Activated naive CD4-positive, alpha-beta T cell treated with anti-CD3 and anti-CD28 coated beads, Interleukin-2, amount 50 U/mL, for 24 hours (primary cell): ENCODE data around the gene FARS2.

Source experiments
- H3K27ac Mint-ChIP-seq: one replicate; pipeline ENCODE4 v1.8.0; 2021; ENCODE audit warnings: mild to moderate bottlenecking, mixed read lengths
- H3K27me3 Mint-ChIP-seq: one replicate; pipeline ENCODE4 v1.8.0; 2021; ENCODE audit warnings: mixed read lengths
- H3K36me3 Mint-ChIP-seq: one replicate; pipeline ENCODE4 v1.8.0; 2021; ENCODE audit warnings: mixed read lengths
- H3K4me1 Mint-ChIP-seq: one replicate; pipeline ENCODE4 v1.8.0; 2021; ENCODE audit warnings: mixed read lengths
- H3K4me3 Mint-ChIP-seq: one replicate; pipeline ENCODE4 v1.8.0; 2021; ENCODE audit warnings: mild to moderate bottlenecking, mixed read lengths
- H3K9me3 Mint-ChIP-seq: one replicate; pipeline ENCODE4 v1.8.0; 2021; ENCODE audit warnings: mixed read lengths

The FARS2 gene

DNA sequence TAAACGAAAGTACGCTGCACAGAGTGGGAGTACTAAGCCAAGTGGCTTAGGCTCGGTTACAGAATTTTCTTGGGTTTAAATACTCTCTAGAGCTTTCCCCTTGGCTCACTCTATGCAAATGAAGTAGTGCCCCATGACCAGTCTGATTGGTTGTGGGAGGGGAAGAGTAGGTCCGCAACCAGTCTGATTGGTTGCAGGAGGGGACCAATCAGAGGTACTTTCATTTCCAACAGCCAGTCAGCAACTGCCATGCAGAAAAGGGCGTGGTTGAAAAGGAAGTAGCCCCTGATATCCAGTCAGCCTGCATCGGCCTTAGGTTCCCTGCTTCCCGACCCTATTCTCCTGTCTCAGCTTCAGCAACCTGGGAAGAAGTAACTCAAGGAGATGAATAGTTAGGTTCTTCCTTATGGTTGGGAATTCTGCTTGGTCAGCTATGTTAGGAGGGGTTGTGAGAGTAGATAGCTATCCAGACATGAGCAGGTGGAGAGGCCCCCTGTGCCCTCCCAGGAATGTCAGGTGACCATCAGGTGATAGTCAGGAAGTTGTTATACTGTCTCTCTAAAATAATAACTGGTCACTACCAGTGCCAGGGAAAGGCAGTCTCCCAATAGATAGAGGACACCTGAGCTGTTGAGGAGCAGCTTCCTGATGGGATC lies 57.4 kb downstream of the FARS2 start:
- H3K4me1 Mint-ChIP-seq = peaks cover 41% of the 10 kb centered on the region
- no peaks in the 10 kb centered on the region for H3K27me3 Mint-ChIP-seq
- H3K27ac Mint-ChIP-seq = no peak overlapping the region
- no peak overlapping the region for H3K4me3 Mint-ChIP-seq
- H3K36me3 Mint-ChIP-seq = peaks cover 7% of the 10 kb centered on the region
- H3K9me3 Mint-ChIP-seq = no peaks in the 10 kb centered on the region

DNA sequence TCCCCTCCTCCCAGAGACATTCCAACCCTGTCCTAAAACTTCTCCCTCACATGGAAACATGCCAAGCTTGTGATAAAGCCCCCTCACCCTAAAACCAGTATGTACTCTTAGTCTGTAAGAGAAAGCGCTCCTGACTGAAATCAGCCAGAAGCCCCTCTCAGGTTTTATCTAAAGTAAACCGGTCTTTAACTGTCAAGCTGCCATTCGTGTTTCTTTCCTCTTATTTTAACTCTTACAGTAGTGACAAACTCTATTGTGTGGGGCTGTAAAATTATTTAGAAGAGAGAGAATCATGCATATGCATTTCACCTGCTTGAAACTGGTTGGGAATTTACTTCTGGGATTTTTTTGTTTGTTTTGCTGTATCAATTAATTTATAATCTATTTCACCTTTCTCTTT lies 62.7 kb downstream of the FARS2 start:
- Mint-ChIP-seq H3K36me3 (peaks cover 10% of the 10 kb centered on the region), H3K27ac (no peak overlapping the region), H3K9me3 (no peaks in the 10 kb centered on the region), H3K27me3 (no peaks in the 10 kb centered on the region), H3K4me1 (peaks cover 9% of the 10 kb centered on the region), H3K4me3 (no peak overlapping the region)

- H3K4me3 Mint-ChIP-seq = no peak overlapping the region
- peaks cover 9% of the 10 kb centered on the region for H3K36me3 Mint-ChIP-seq
- H3K4me1 Mint-ChIP-seq = peaks cover 5% of the 10 kb centered on the region
- H3K27me3 Mint-ChIP-seq = no peaks in the 10 kb centered on the region
- no peak overlapping the region for H3K27ac Mint-ChIP-seq
- no peaks in the 10 kb centered on the region for H3K9me3 Mint-ChIP-seq
Measured at GRCh38 chr6:5325173-5325572, 63.9 kb downstream of the FARS2 start.

GRCh38 chr6:5326022-5326641 lies 64.8 kb downstream of the FARS2 start:
- peaks cover 9% of the 10 kb centered on the region for H3K36me3 Mint-ChIP-seq
- no peak overlapping the region for H3K4me3 Mint-ChIP-seq
- H3K27me3 Mint-ChIP-seq = no peaks in the 10 kb centered on the region
- no peaks in the 10 kb centered on the region for H3K9me3 Mint-ChIP-seq
- H3K4me1 Mint-ChIP-seq = peaks cover 4% of the 10 kb centered on the region
- no peak overlapping the region for H3K27ac Mint-ChIP-seq

DNA sequence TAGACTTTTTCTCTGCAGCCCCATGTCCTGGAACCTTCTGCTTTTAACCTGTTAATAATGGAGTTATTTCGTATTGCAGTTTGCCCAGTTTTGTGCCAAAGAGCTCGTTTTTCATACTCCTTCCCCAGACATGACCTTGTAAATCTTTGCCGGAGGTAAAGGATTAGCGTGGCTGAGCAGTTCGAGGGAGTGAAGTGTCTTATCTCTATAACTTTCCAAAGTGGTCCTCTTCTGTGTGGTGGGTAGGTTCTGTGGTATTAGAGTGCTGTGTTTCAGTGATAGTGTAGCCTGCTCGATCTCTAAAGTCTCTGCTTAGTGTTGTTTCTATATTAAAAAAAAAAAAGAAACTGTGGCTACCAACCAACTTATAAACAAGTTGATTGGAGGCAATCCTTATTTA lies 67.5 kb downstream of the FARS2 start:
- no peak overlapping the region for H3K4me3 Mint-ChIP-seq
- no peak overlapping the region for H3K27ac Mint-ChIP-seq
- no peaks in the 10 kb centered on the region for H3K27me3 Mint-ChIP-seq
- H3K36me3 Mint-ChIP-seq = peaks cover 9% of the 10 kb centered on the region
- peaks cover 15% of the 10 kb centered on the region for H3K4me1 Mint-ChIP-seq
- no peaks in the 10 kb centered on the region for H3K9me3 Mint-ChIP-seq

DNA sequence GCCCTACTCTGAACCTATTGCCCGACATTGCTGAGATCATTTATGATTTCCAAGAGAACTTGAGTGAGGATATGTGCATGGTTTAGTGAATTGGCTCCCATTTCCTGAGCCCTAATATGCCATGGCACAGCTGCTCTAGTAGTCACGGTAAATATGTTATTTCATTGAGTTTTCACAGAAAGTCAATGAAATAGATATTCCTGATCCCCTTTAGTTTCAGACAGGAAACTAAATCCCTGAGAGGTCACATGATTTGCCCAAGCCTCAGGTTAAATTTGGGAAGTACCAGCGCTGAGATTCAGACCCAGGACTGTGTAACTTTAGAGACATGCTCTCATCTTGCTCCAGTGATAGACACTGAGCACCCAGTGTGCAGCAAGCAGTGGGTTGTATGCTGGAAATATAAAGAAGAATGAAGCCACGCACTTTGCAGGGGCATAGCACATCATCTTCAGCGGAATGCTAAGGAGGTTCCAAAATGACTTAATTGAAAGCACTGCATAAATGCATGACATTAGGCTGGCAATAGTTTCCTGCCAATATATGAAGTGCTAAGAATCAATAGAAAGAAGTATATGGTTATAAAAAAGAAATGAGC lies 70.6 kb downstream of the FARS2 start:
- no peaks in the 10 kb centered on the region for H3K9me3 Mint-ChIP-seq
- no peaks in the 10 kb centered on the region for H3K27me3 Mint-ChIP-seq
- peaks cover 4% of the 10 kb centered on the region for H3K36me3 Mint-ChIP-seq
- no peak overlapping the region for H3K4me3 Mint-ChIP-seq
- no peak overlapping the region for H3K27ac Mint-ChIP-seq
- H3K4me1 Mint-ChIP-seq = peaks cover 35% of the 10 kb centered on the region

DNA sequence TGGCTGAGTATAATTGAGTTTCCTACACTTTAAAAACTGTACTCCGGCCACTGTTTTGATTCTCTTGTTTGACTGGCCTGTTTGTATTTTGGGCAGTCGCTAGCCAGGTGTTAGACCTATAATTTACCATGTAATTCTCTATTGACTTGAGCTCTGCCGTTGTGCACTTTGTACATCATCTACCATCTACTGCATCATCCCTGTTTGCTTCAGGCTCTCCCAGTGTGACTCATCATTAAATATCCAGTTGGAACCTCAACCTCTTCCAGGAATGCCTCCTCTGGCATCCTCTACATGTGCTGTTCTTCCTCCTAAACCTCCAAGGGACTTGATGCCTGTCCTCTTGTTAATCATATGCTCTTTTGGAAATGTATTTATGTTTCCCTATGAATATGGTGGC lies 72.3 kb downstream of the FARS2 start:
- peaks cover 2% of the 10 kb centered on the region for H3K36me3 Mint-ChIP-seq
- peaks cover 49% of the 10 kb centered on the region for H3K4me1 Mint-ChIP-seq
- no peak overlapping the region for H3K27ac Mint-ChIP-seq
- no peak overlapping the region for H3K4me3 Mint-ChIP-seq
- no peaks in the 10 kb centered on the region for H3K9me3 Mint-ChIP-seq
- H3K27me3 Mint-ChIP-seq = no peaks in the 10 kb centered on the region

DNA sequence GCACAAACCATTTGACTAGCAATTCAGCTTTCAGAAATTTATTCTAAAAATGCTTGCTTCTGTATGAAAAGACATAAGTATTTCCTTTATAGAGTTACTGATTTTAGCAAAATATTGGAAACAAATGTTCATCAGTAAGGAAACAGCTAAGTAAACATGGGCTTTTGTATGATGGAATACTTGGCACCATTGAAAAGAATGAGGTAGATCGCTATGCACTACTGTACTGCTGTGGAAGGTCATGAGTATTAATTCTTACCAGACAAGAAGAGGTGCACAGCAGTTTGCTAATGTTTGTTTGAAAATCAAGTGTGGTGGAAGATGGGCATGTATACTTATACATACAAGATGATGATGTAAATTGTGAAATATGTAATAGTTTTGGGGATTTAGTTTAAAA lies 73.0 kb downstream of the FARS2 start:
- Mint-ChIP-seq H3K9me3 (no peaks in the 10 kb centered on the region), H3K27ac (no peak overlapping the region), H3K4me1 (peaks cover 50% of the 10 kb centered on the region), H3K4me3 (no peak overlapping the region), H3K36me3 (peaks cover 2% of the 10 kb centered on the region), H3K27me3 (no peaks in the 10 kb centered on the region)

DNA sequence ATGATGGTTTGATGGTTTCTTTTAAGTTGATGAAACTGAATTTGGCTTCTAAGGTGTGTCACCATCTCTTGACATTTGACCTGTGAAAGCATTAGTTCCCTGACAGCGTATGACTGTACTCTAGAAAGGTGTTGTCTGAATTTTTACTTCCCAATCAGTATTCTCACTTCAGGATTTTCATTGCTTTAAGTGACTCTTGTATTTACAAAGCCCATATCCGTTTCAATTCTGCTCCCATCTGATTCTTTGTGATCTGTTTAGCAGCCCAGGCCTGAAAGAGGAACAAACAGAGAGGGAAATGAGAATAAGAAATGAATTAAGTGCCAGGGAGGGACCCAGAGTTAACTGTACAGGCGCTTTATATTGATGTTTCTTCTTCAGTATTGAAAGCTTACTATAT lies 73.7 kb downstream of the FARS2 start:
- H3K4me3 Mint-ChIP-seq = no peak overlapping the region
- H3K9me3 Mint-ChIP-seq = no peaks in the 10 kb centered on the region
- H3K36me3 Mint-ChIP-seq = peaks cover 2% of the 10 kb centered on the region
- no peak overlapping the region for H3K27ac Mint-ChIP-seq
- H3K4me1 Mint-ChIP-seq = peaks cover 50% of the 10 kb centered on the region
- H3K27me3 Mint-ChIP-seq = no peaks in the 10 kb centered on the region

GRCh38 chr6:5337573-5337972 lies 76.3 kb downstream of the FARS2 start:
- Mint-ChIP-seq H3K27me3 (no peaks in the 10 kb centered on the region), H3K36me3 (peaks cover 2% of the 10 kb centered on the region), H3K9me3 (no peaks in the 10 kb centered on the region), H3K4me1 (peaks cover 41% of the 10 kb centered on the region), H3K27ac (no peak overlapping the region), H3K4me3 (no peak overlapping the region)

GRCh38 chr6:5338177-5338960 lies 77.1 kb downstream of the FARS2 start:
- Mint-ChIP-seq H3K27ac (no peak overlapping the region), H3K4me1 (peaks cover 42% of the 10 kb centered on the region), H3K27me3 (no peaks in the 10 kb centered on the region), H3K36me3 (peaks cover 2% of the 10 kb centered on the region), H3K4me3 (no peak overlapping the region), H3K9me3 (no peaks in the 10 kb centered on the region)

DNA sequence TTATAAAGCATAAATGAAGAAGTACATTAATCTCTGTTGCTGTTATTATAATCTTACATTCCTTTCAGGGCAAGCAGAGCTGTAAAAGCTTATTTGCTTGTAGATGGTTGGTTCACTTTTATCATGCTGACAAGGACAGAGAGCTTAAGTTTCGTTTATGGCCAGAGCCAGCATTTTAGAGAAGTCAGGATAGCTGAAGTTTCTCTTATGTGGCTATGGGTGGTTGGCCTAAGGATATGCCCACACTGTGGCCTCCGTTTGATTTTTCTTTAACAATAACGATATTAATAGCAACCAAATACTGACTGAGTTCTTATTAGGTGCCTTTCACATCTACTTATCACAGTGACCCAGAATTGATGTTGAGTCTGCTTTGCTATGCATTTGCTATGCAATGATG lies 78.5 kb downstream of the FARS2 start:
- no peaks in the 10 kb centered on the region for H3K9me3 Mint-ChIP-seq
- no peak overlapping the region for H3K4me3 Mint-ChIP-seq
- no peak overlapping the region for H3K27ac Mint-ChIP-seq
- no peaks in the 10 kb centered on the region for H3K27me3 Mint-ChIP-seq
- peaks cover 31% of the 10 kb centered on the region for H3K4me1 Mint-ChIP-seq
- no peaks in the 10 kb centered on the region for H3K36me3 Mint-ChIP-seq

GRCh38 chr6:5341845-5342244 lies 80.5 kb downstream of the FARS2 start:
- Mint-ChIP-seq H3K9me3 (no peaks in the 10 kb centered on the region), H3K27me3 (no peaks in the 10 kb centered on the region), H3K4me1 (peaks cover 19% of the 10 kb centered on the region), H3K36me3 (peaks cover 4% of the 10 kb centered on the region), H3K27ac (no peak overlapping the region), H3K4me3 (no peak overlapping the region)

- no peak overlapping the region for H3K4me3 Mint-ChIP-seq
- H3K27ac Mint-ChIP-seq = no peak overlapping the region
- no peaks in the 10 kb centered on the region for H3K27me3 Mint-ChIP-seq
- H3K36me3 Mint-ChIP-seq = peaks cover 16% of the 10 kb centered on the region
- peaks cover 15% of the 10 kb centered on the region for H3K9me3 Mint-ChIP-seq
- H3K4me1 Mint-ChIP-seq = peaks cover 4% of the 10 kb centered on the region
Measured at GRCh38 chr6:5343998-5344397, 82.7 kb downstream of the FARS2 start.

- Mint-ChIP-seq H3K27ac (no peak overlapping the region), H3K27me3 (no peaks in the 10 kb centered on the region), H3K4me3 (no peak overlapping the region), H3K4me1 (peaks cover 4% of the 10 kb centered on the region), H3K9me3 (peaks cover 15% of the 10 kb centered on the region), H3K36me3 (peaks cover 20% of the 10 kb centered on the region)
Measured at GRCh38 chr6:5345324-5345723, 84.0 kb downstream of the FARS2 start.
